GM13977 (cell line): ENCODE measurements around the gene AMIGO1.

Source experiments
- DNase-seq: peaks from one replicate; pipeline ENCODE4 v3.0.0; 2012; ENCODE audit warnings: low spot score
- CTCF ChIP-seq: IDR thresholded peaks from 2 replicates; pipeline ENCODE4 v1.5.1; 2012; ENCODE audit warnings: mild to moderate bottlenecking, control low read depth; ENCODE audit not compliant: insufficient read depth; ENCODE audit errors: extremely low read depth, missing control alignments
- in situ Hi-C: fragments of 300-500 bp; cut with MboI; formaldehyde crosslinking; loops from one replicate; pipeline ENCODE4 v1.12.0; 2022; ENCODE audit warnings: low sequenced_read_pairs, low pct_unique_long_range_greater_than_20kb, mixed read lengths, inconsistent platforms; ENCODE audit not compliant: unreplicated experiment

Gene AMIGO1

GRCh38 chr1:109531826-109532364 is 22.4 kb upstream of the AMIGO1 start:
- DNase-seq, result no peak
- in situ Hi-C loops, result loop anchor here (5.0 to 25.0 kb wide), 3 partner anchors 40 to 455 kb away; partner anchors contain the start of genes AHCYL1 and CYB561D1
- TF ChIP-seq CTCF, result no peak

DNA sequence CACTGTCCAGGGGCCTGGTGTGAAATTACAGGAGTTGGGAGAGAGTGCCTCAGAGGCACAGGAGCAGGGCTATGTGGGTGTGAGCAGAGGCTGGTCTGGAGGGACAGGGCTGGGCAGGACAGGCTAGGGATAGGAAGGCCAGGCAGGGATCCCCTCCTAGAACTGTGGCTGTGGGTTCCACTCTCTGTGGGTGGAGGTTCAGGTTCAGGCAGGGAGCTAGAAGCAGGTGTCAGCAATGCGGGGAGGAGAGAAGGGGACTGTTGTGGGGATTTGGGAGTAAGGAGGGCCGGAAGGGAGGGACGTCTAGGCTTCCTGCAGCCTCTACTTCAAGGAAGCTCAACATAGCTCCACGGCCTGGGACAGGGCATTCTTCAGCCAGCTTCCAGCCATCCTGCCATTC is 21.9 kb upstream of the AMIGO1 start:
- no peak for DNase-seq
- in situ Hi-C loops, result loop anchor here (5.0 to 25.0 kb wide), 3 partner anchors 39 to 456 kb away; partner anchors contain the start of genes AHCYL1 and CYB561D1
- TF ChIP-seq CTCF, result no peak

GRCh38 chr1:109530457-109531087 is 21.0 kb upstream of the AMIGO1 start:
- TF ChIP-seq CTCF, result no peak
- in situ Hi-C loops, result loop anchor here (5.0 to 25.0 kb wide), 3 partner anchors 38 to 457 kb away; partner anchors contain the start of genes AHCYL1 and CYB561D1
- DNase-seq, result no peak

DNA sequence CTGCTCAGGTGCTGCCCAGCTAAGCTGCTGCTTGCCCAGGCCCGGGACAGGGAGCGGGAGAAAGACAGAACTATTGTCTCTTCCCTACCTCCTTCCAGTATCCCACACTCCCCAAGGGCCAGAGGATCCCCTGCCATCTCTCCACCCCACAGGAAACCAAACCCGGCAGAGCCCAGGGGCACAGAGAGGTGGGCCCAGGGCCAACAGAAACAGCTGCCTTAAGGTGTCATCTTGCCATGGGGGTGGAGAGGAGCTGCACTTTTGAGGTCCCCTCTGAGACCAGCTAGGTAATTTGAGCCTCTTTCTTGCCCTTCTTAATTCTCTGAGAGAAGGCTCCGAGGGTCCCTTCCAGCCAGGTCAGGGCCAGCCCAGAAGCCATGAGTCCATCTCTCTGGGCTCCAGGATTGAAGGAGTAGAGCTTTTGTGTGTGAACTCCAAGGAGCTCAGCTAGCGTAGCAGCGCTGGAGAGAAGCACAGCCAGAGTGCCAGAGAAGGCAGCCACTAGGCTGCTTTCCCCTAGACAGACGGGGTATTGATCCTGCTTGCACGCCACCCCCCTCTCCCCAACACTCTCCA is 20.4 kb upstream of the AMIGO1 start:
- no peak for TF ChIP-seq CTCF
- DNase-seq, result no peak
- in situ Hi-C loops, result loop anchor here (5.0 to 25.0 kb wide), 3 partner anchors 38 to 457 kb away; partner anchors contain the start of genes AHCYL1 and CYB561D1

GRCh38 chr1:109528712-109529111 is 19.2 kb upstream of the AMIGO1 start:
- DNase-seq, result no peak
- TF ChIP-seq CTCF, result no peak
- in situ Hi-C loops, result loop anchor here (25.0 kb wide), 1 partner anchor 459 kb away; the partner anchor contains the start of gene AHCYL1

DNA sequence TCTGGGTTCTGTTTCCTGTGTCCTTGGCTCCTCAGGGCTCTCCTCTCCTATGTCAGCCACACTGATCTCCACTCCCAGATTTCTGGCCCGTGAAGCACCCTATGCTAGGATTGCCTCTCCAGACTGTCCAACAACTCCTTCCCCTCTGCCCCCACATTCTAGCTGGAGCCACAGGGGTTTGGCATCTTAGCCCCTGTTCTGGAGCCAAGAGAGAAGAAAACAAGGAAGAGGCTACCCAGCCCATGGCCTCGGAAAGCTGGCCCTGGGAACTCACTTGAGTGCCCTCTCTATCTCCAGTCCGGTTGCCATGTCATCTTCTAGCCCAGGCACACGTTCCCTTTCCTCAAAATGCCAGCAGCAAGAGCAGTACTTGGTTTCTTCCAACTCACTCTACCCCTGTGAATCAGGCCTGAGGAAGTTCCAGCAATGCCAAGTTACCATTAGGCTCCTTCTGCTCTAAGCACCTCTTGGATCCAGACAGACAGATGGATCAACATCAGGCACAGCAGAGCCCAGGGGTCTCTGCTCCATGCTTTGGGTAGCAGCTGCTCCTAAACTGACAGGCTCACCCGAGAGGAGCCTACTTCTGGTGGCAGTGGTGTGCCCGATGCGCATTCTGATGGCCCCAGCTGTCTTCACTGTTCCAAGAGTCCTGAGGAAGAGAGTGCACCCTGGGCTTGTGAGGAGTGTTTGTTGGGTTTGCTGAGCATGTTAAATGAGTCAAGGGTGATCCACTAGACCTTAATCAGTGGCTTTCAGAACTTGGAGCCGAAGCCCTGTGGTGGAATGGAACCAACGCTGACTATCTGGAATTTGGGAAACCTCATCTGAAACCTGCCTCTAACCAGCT is 18.5 kb upstream of the AMIGO1 start:
- in situ Hi-C loops, result loop anchor here (25.0 kb wide), 1 partner anchor 459 kb away; the partner anchor contains the start of gene AHCYL1
- no peak for DNase-seq
- no peak for TF ChIP-seq CTCF
